ENCODE data around the gene HCRTR1.

The HCRTR1 gene

GRCh38 chr1:31617218-31617915, at the start of gene HCRTR1:
Gene HCRTR1, plus strand, starts transcription at chr1:31617689. Its CDS starts 1,504 bp downstream, at chr1:31619193.
- no peak for DNase-seq (ENCODE audit: low read depth)

- no peak for DNase-seq (ENCODE audit: low read depth)
Observed at GRCh38 chr1:31567956-31568570, 49.4 kb upstream of the HCRTR1 start.

GRCh38 chr1:31568895-31569595, 48.4 kb upstream of the HCRTR1 start:
- no peak for DNase-seq (ENCODE audit: low read depth)

- DNase-seq (ENCODE audit: low read depth): no peak
Observed at GRCh38 chr1:31569596-31570173, 47.8 kb upstream of the HCRTR1 start.

GRCh38 chr1:31570228-31570627, 47.3 kb upstream of the HCRTR1 start:
- no peak for DNase-seq (ENCODE audit: low read depth)

GRCh38 chr1:31570906-31571305, 46.6 kb upstream of the HCRTR1 start:
- no peak for DNase-seq (ENCODE audit: low read depth)

- DNase-seq (ENCODE audit: low read depth): no peak
Observed at GRCh38 chr1:31571340-31572295, 45.9 kb upstream of the HCRTR1 start.

- no peak for DNase-seq (ENCODE audit: low read depth)
Observed at GRCh38 chr1:31572323-31573104, 45.0 kb upstream of the HCRTR1 start.

GRCh38 chr1:31573261-31573660, 44.2 kb upstream of the HCRTR1 start:
- no peak for DNase-seq (ENCODE audit: low read depth)

- DNase-seq (ENCODE audit: low read depth): no peak
Observed at GRCh38 chr1:31574749-31575368, 42.6 kb upstream of the HCRTR1 start.

GRCh38 chr1:31575369-31576140, 41.9 kb upstream of the HCRTR1 start:
- no peak for DNase-seq (ENCODE audit: low read depth)

- no peak for DNase-seq (ENCODE audit: low read depth)
Observed at GRCh38 chr1:31576201-31576669, 41.3 kb upstream of the HCRTR1 start, which contains the start of gene TINAGL1. Gene TINAGL1, plus strand, starts transcription at chr1:31576515. Its CDS starts 634 bp downstream, at chr1:31577149.

- DNase-seq (ENCODE audit: low read depth): no peak
Observed at GRCh38 chr1:31576743-31577455, 40.6 kb upstream of the HCRTR1 start.

GRCh38 chr1:31577515-31578192, 39.8 kb upstream of the HCRTR1 start:
- no peak for DNase-seq (ENCODE audit: low read depth)

GRCh38 chr1:31579374-31579773, 38.1 kb upstream of the HCRTR1 start:
- no peak for DNase-seq (ENCODE audit: low read depth)

- no peak for DNase-seq (ENCODE audit: low read depth)
Observed at GRCh38 chr1:31580513-31580870, 37.0 kb upstream of the HCRTR1 start.

GRCh38 chr1:31580891-31581603, 36.4 kb upstream of the HCRTR1 start:
- no peak for DNase-seq (ENCODE audit: low read depth)

Measured in stimulated activated CD8-positive, alpha-beta memory T cell treated with anti-CD3 and anti-CD28 coated beads, Interleukin-12 subunit alpha, Interleukin-12 subunit beta, amount 100 ng/mL, for 4 hours (primary cell).